Thyroid gland (tissue), 4 donors: ENCODE measurements around the gene CYP2J2. TPM values are rescaled to one million over a fixed set of nuclear protein-coding genes. Genes with fewer than 3 reads are reported as not detected.
"Not testable (repeated sequence)": the region's sequence is repeated elsewhere in the genome, so short reads cannot be mapped to it uniquely, and the experiment has no call there.

Experiments used
- DNase-seq, 2 donors: peaks; one replicate each; pipeline ENCODE4 v3.0.0-alpha.2; 2019
- H3K27ac ChIP-seq, 3 donors: fragments of 200-600 bp; sonication (generic); 1 replicate in 2 of 3; 2 replicates in 1 of 3; pipeline ENCODE4 v1.5.1; 2016 to 2019; ENCODE audit warnings: mild to moderate bottlenecking in 1 of 3, moderate library complexity in 1 of 3
- H3K27me3 ChIP-seq: fragments of 200-600 bp; sonication (generic); one replicate; pipeline ENCODE4 v1.5.1; 2019
- H3K36me3 ChIP-seq, 2 donors: fragments of 200-600 bp; sonication (generic); one replicate each; pipeline ENCODE4 v1.5.1; 2016 to 2019
- H3K4me1 ChIP-seq, 2 donors: fragments of 200-600 bp; sonication (generic); one replicate each; pipeline ENCODE4 v1.5.1; 2017 to 2019
- H3K4me3 ChIP-seq, 3 donors: fragments of 200-600 bp; sonication (generic); replicated peaks in 1 of 3; 1 replicate in 2 of 3; 2 replicates in 1 of 3; pipeline ENCODE4 v1.5.1; 2016; ENCODE audit warnings: mild to moderate bottlenecking in 1 of 3
- H3K9me3 ChIP-seq: fragments of 200-600 bp; sonication (generic); one replicate; pipeline ENCODE4 v1.5.1; 2017
- POLR2A ChIP-seq, 2 donors: fragments of 450-650 bp; IDR thresholded peaks; one replicate each; pipeline ENCODE4 v1.6.1; 2017; ENCODE audit warnings: antibody characterized with exemption in 2 of 2, mild to moderate bottlenecking in 2 of 2, moderate library complexity in 1 of 2
- WGBS, 2 donors: methylation state at CpG; one replicate each; pipeline ENCODE4 v1.1.5; 2017; 5-methylcytosine and 5-hydroxymethylcytosine counted together
- intact Hi-C: fragments of 100-400 bp; cut with DNase I; formaldehyde crosslinking; loops from one replicate; pipeline ENCODE4 v1.15.1; 2023
- total RNA-seq, 4 donors: library from RNA; depleted of rRNA; stranded (reverse); fragments of >200 nt; gene quantifications; one replicate each; pipeline ENCODE4 v1.2.3, GENCODE V29; 2016
- TF ChIP-seq, protein P1 (sequence below), 6 experiments: fragments of 200-600 bp in 3 of 6; fragments of 450-650 bp in 3 of 6; sonication (generic) in 3 of 6; IDR thresholded peaks; one replicate each; pipeline ENCODE4 v1.5.1; 2016 to 2019; ENCODE audit warnings: antibody characterized with exemption in 6 of 6, mild to moderate bottlenecking in 2 of 6, inconsistent platforms in 1 of 6, moderate library complexity in 1 of 6

Gene CYP2J2
- total RNA-seq: under 1 TPM in 1 of 4 donors, not detected in 3; 0.33 TPM

- Histone ChIP-seq H3K36me3 (no peaks in the 10 kb centered on the region), H3K9me3 (no peaks in the 10 kb centered on the region), H3K4me1 (peaks cover 4 to 10% of the 10 kb centered on the region in 2 donors), H3K4me3 (peak within 1 kb of the TSS in 1 of 3 donors; percentile 28), H3K27me3 (no peaks in the 10 kb centered on the region), H3K27ac (no peak within 1 kb of the TSS)
- intact Hi-C loops: no loop called here
- TF ChIP-seq, protein P1, sequence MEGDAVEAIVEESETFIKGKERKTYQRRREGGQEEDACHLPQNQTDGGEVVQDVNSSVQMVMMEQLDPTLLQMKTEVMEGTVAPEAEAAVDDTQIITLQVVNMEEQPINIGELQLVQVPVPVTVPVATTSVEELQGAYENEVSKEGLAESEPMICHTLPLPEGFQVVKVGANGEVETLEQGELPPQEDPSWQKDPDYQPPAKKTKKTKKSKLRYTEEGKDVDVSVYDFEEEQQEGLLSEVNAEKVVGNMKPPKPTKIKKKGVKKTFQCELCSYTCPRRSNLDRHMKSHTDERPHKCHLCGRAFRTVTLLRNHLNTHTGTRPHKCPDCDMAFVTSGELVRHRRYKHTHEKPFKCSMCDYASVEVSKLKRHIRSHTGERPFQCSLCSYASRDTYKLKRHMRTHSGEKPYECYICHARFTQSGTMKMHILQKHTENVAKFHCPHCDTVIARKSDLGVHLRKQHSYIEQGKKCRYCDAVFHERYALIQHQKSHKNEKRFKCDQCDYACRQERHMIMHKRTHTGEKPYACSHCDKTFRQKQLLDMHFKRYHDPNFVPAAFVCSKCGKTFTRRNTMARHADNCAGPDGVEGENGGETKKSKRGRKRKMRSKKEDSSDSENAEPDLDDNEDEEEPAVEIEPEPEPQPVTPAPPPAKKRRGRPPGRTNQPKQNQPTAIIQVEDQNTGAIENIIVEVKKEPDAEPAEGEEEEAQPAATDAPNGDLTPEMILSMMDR (IDR thresholded peaks at IDR 0.05): no peak
- no peak for TF ChIP-seq POLR2A (IDR thresholded peaks at IDR 0.05)
- WGBS, 2 donors: 6 to 10% methylated on average over 29 to 38 of the region's 42 CpGs
- peak; percentile 61 to 69 for DNase-seq
These were observed at the start of gene CYP2J2 for GRCh38 chr1:59926381-59927123. Gene CYP2J2 (minus strand): TSS chr1:59926773. CDS start chr1:59926746, 27 bp downstream.

- H3K4me1 ChIP-seq: peaks cover 6 to 7% of the 10 kb centered on the region in 2 donors
- no peaks in the 10 kb centered on the region for H3K9me3 ChIP-seq
- WGBS, 2 donors: 79 to 93% methylated on average over 1 of the region's 1 CpG
- no peaks in the 10 kb centered on the region for H3K36me3 ChIP-seq
- no peak for DNase-seq
- no peak overlapping the region for H3K27ac ChIP-seq
- no peaks in the 10 kb centered on the region for H3K27me3 ChIP-seq
- TF ChIP-seq, protein P1 (IDR thresholded peaks at IDR 0.05): no peak
- no peak for TF ChIP-seq POLR2A (IDR thresholded peaks at IDR 0.05)
- intact Hi-C loops: no loop called here
- H3K4me3 ChIP-seq: no peak overlapping the region
These were observed 47.1 kb upstream of the CYP2J2 start for GRCh38 chr1:59973719-59974118.

DNA sequence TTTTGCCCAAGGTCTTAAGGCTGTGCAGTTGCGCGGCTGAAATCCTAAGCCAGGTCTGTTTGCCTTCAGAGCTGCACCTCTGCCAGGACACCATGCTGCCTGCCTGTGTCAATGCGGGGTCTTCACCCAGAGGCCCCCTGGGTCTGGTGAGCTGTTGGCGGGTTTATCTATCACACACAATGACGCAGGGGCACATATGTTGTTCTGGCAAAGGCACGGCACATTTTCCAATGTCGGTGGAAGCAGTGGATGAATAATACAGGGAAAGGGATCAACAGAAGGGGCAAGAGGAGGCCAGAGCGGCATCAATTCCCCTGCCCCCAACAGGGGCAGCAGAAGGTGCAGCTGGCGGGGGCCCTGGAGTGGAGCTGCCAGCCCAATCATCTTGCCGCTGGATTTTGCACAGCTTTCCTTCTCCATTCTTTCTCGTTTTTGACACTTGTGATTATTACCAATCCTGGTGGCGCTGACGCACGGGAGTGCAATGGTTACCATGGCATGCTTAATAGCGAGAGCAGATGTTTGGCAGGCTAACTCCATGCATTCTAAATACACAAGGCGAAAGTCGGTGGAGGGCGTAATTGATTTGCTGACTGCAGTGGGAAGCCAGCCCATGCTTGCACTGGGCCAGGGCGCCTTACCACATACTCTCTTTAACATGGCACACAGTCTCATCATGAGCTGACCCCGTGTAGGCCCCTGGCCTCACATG lies 45.8 kb upstream of the CYP2J2 start:
- intact Hi-C loops: no loop called here
- WGBS, 2 donors: 90 to 92% methylated on average over 20 of the region's 20 CpGs
- DNase-seq: no peak

GRCh38 chr1:59971464-59971911 lies 44.9 kb upstream of the CYP2J2 start:
- Histone ChIP-seq H3K27me3 (no peaks in the 10 kb centered on the region), H3K4me3 (no peak overlapping the region), H3K9me3 (no peaks in the 10 kb centered on the region), H3K27ac (no peak overlapping the region), H3K36me3 (no peaks in the 10 kb centered on the region), H3K4me1 (peaks cover 7 to 11% of the 10 kb centered on the region in 2 donors)
- DNase-seq: peak; percentile 55 to 66
- TF ChIP-seq, protein P1 (IDR thresholded peaks at IDR 0.05): peak; percentile 55 to 92 (median 82)
- TF ChIP-seq POLR2A (IDR thresholded peaks at IDR 0.05): no peak
- intact Hi-C loops: no loop called here
- 9 to 13% methylated on average over 19 of the region's 19 CpGs for WGBS, 2 donors

More for the DNA sequence above, 45.8 kb upstream of the CYP2J2 start:
- no peaks in the 10 kb centered on the region for H3K36me3 ChIP-seq
- H3K27me3 ChIP-seq: no peaks in the 10 kb centered on the region
- H3K4me1 ChIP-seq: peaks cover 7% of the 10 kb centered on the region in 2 donors
- H3K27ac ChIP-seq: no peak overlapping the region
- no peak for TF ChIP-seq POLR2A (IDR thresholded peaks at IDR 0.05)
- TF ChIP-seq, protein P1 (IDR thresholded peaks at IDR 0.05): no peak
- H3K4me3 ChIP-seq: no peak overlapping the region
- H3K9me3 ChIP-seq: no peaks in the 10 kb centered on the region

- not testable (repeated sequence) for DNase-seq, H3K27me3 ChIP-seq, H3K27ac ChIP-seq, H3K9me3 ChIP-seq, H3K4me3 ChIP-seq, H3K36me3 ChIP-seq
- intact Hi-C loops: loop anchor here (10.0 kb wide), 1 partner anchor 885 kb away; no protein-coding TSS in a partner anchor
- WGBS, 2 donors: 91 to 95% methylated on average over 7 to 32 of the region's 42 CpGs
- H3K4me1 ChIP-seq: peaks cover 7 to 11% of the 10 kb centered on the region in 2 donors
These were observed 43.1 kb upstream of the CYP2J2 start for GRCh38 chr1:59969542-59970175.

- DNase-seq, H3K36me3 ChIP-seq, H3K27me3 ChIP-seq, H3K9me3 ChIP-seq, H3K27ac ChIP-seq, H3K4me3 ChIP-seq: not testable (repeated sequence)
- 94 to 95% methylated on average over 17 of the region's 17 CpGs for WGBS, 2 donors
- H3K4me1 ChIP-seq: peaks cover 7 to 11% of the 10 kb centered on the region in 2 donors
- intact Hi-C loops: loop anchor here (10.0 kb wide), 1 partner anchor 886 kb away; no protein-coding TSS in a partner anchor
These were observed 42.2 kb upstream of the CYP2J2 start for GRCh38 chr1:59968746-59969145.
